Ovary (tissue), 9 donors: ENCODE data around the gene NPS. TPM values are rescaled to one million over a fixed set of nuclear protein-coding genes. Genes with fewer than 3 reads are reported as not detected.

Experiments used
- DNase-seq, 5 donors: peaks; one replicate each; pipeline ENCODE4 v3.0.0-alpha.2; 2019 to 2020
- H3K27ac ChIP-seq, 2 donors: fragments of 200-600 bp; one replicate each; pipeline versions ENCODE4 v1.5.1 to v1.8.0; 2019 to 2022
- H3K27me3 ChIP-seq: fragments of 200-600 bp; one replicate; pipeline ENCODE4 v1.8.0; 2022
- H3K36me3 ChIP-seq: fragments of 200-600 bp; sonication (generic); one replicate; pipeline ENCODE4 v1.5.1; 2019
- H3K4me1 ChIP-seq: one replicate; pipeline ENCODE4 v1.8.1; 2013; ENCODE audit warnings: mild to moderate bottlenecking, moderate library complexity; ENCODE audit not compliant: insufficient read depth
- H3K4me3 ChIP-seq: fragments of 200-600 bp; sonication (generic); one replicate; pipeline ENCODE4 v1.5.1; 2017
- H3K9me3 ChIP-seq, 2 donors: fragments of 200-600 bp in 1 of 2; sonication (generic) in 1 of 2; one replicate each; pipeline versions ENCODE4 v1.5.1 to v1.8.1; 2013 to 2019; ENCODE audit warnings: mild to moderate bottlenecking in 1 of 2, moderate library complexity in 1 of 2
- CTCF ChIP-seq, 3 donors: fragments of 450-650 bp in 2 of 3; fragments of 200-600 bp in 1 of 3; IDR thresholded peaks; one replicate each; pipeline versions ENCODE4 v1.5.1 to v1.8.0; 2016 to 2022; ENCODE audit warnings: antibody characterized with exemption in 3 of 3, mild to moderate bottlenecking in 1 of 3
- EP300 ChIP-seq: sonication (generic); formaldehyde crosslinking; IDR thresholded peaks from one replicate; pipeline ENCODE4 v1.6.1; 2017; ENCODE audit warnings: antibody characterized with exemption
- POLR2A ChIP-seq: fragments of 450-650 bp; IDR thresholded peaks from one replicate; pipeline ENCODE4 v1.6.1; 2017; ENCODE audit warnings: antibody characterized with exemption, mild to moderate bottlenecking, moderate library complexity
- WGBS, 3 donors: extraction: QIAGEN DNeasy Blood & Tissue Kit in 1 of 3; methylation state at CpG; one replicate each; pipeline versions ENCODE4 v1.1.5 to v1.1.7; 2013 to 2017; 5-methylcytosine and 5-hydroxymethylcytosine counted together
- intact Hi-C, 4 donors: fragments of 100-400 bp; cut with DNase I; formaldehyde crosslinking; loops; one replicate each; pipeline versions ENCODE4 v1.11.0 to v1.15.1; 2022 to 2023
- polyA plus RNA-seq, 2 donors: library from polyadenylated mRNA; stranded (reverse); fragments of 200-250 nt in 1 of 2; fragments of 350-450 nt in 1 of 2; fragmentation: Illumina TruSeq in 1 of 2; extraction: RNeasy Lipid Tissue Mini Kit (QIAGEN cat#74804) in 1 of 2; gene quantifications; one replicate each; pipeline ENCODE4 v1.2.3, GENCODE V29; 2013 to 2014
- total RNA-seq, 7 donors: library from RNA; depleted of rRNA in 2 of 7; stranded (reverse); fragments of >200 nt in 2 of 7; fragmentation: NEBNext Ultra II Directional in 3 of 7; extraction: Animal tissue kit (Norgen Biotek cat#: 25700) in 3 of 7; gene quantifications; one replicate each; pipeline versions ENCODE4 v1.1.0 to v1.2.4, GENCODE V29; 2016 to 2023
- donor health status: DM: no; HTN: no; CAD: no; lungs with moderate emphysema.
- donor health status: DM: no; HTN: no; CAD: no.
- donor health status: Bipolar disorder and iron deficiency.
- donor health status: DM: yes; HTN: yes; CAD: no.
- donor health status: DM: no; HTN: no; CAD: no.
- donor health status: DM: yes; HTN: yes; CAD: no.

Gene NPS
- total and polyA plus RNA-seq, 9 donors, result not detected

GRCh38 chr10:127537924-127538323 is 11.2 kb upstream of the NPS start:
- Histone ChIP-seq H3K27ac (no peak overlapping the region), H3K4me3 (no peak overlapping the region), H3K4me1 (no peaks in the 10 kb centered on the region), H3K27me3 (no peaks in the 10 kb centered on the region), H3K36me3 (no peaks in the 10 kb centered on the region), H3K9me3 (no peaks in the 10 kb centered on the region)
- intact Hi-C loops, result no loop called here
- TF ChIP-seq CTCF (IDR thresholded peaks at IDR 0.05) (no peak), EP300 (no peak), POLR2A (no peak)
- 78 to 86% (median 85%) methylated on average over 8 of the region's 8 CpGs for WGBS, 3 donors
- DNase-seq, result no peak

DNA sequence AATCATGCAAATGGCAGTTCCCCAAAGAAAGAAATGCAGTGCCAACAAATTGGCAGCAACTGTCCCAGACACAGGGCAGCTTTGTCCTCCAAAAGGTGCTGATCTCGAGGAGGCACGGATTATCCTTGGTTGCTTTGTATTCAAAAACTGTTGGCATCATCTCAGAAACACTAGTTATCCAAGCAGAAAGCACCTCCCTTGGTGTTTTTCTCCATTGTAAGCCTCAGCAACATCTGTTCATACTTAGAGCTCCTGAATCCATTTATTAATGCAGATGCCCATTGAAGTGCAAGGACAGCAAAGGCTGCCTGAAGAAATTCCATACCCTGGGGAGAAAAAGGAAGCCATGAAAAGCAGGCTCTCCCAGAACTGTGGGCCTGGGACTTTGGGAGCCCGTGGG is 1.1 kb upstream of the NPS start:
- peaks cover 0 to 4% of the 10 kb centered on the region in 2 donors for H3K9me3 ChIP-seq
- H3K27me3 ChIP-seq, result no peaks in the 10 kb centered on the region
- no peaks in the 10 kb centered on the region for H3K36me3 ChIP-seq
- intact Hi-C loops, result no loop called here
- no peak for DNase-seq
- TF ChIP-seq EP300 (no peak), POLR2A (no peak), CTCF (IDR thresholded peaks at IDR 0.05) (no peak)
- no peak overlapping the region for H3K4me3 ChIP-seq
- WGBS, 3 donors, result 75 to 90% (median 81%) methylated on average over 3 of the region's 3 CpGs
- no peak overlapping the region for H3K27ac ChIP-seq
- H3K4me1 ChIP-seq, result no peaks in the 10 kb centered on the region

DNA sequence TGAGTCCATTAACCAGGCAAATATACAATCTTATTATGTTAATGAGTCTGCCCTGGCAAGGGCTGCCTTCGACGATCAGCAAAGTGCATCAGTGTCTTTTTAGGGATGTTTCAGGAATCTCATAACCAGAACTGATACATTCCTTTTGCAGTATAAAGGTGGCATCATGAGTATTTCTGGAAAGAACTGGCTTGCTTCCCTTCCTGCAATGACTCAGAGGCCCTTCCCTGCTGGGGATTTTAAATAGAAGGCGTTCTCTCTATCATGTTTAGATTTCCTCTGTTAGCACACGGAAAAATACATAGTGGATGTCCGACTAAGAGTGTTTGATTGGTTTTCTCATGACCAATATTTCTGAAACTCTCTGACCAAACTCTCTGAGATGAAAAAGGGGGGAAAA is 1.8 kb downstream of the NPS start:
- Histone ChIP-seq H3K9me3 (no peaks in the 10 kb centered on the region), H3K4me1 (no peaks in the 10 kb centered on the region), H3K27me3 (no peaks in the 10 kb centered on the region), H3K36me3 (no peaks in the 10 kb centered on the region), H3K4me3 (no peak overlapping the region), H3K27ac (no peak overlapping the region)
- no peak for TF ChIP-seq EP300
- TF ChIP-seq CTCF (IDR thresholded peaks at IDR 0.05), result no peak
- TF ChIP-seq POLR2A, result no peak
- WGBS, 3 donors, result 60 to 70% (median 65%) methylated on average over 5 of the region's 5 CpGs
- intact Hi-C loops, result no loop called here
- no peak for DNase-seq

DNA sequence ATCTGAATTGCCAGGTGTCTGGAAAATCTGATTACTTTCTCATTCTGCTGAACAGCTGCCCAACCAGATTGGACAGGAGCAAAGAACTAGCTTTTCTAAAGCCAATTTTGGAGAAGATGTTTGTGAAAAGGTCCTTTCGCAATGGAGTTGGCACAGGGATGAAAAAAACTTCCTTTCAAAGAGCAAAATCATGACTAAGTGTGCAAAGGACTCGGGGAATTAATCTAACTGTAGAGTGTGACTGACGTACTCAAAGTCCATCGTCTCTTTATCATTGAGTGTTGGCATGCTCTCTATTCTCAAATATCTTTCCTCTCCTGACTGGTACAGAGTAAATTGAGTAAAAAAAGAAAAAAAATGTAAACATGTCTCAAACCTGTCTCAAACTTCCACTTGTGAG is 3.3 kb downstream of the NPS start:
- intact Hi-C loops, result no loop called here
- H3K27ac ChIP-seq, result no peak overlapping the region
- no peaks in the 10 kb centered on the region for H3K9me3 ChIP-seq
- no peak for TF ChIP-seq EP300
- no peak for TF ChIP-seq CTCF (IDR thresholded peaks at IDR 0.05)
- no peak for TF ChIP-seq POLR2A
- no peak for DNase-seq
- no peaks in the 10 kb centered on the region for H3K36me3 ChIP-seq
- no peaks in the 10 kb centered on the region for H3K4me1 ChIP-seq
- no peaks in the 10 kb centered on the region for H3K27me3 ChIP-seq
- no peak overlapping the region for H3K4me3 ChIP-seq
- WGBS, 3 donors, result 61 to 77% (median 70%) methylated on average over 4 of the region's 4 CpGs

GRCh38 chr10:127553417-127553816 is 4.3 kb downstream of the NPS start:
- DNase-seq, result no peak

More at GRCh38 chr10:127553417-127553816, 4.3 kb downstream of the NPS start:
- Histone ChIP-seq H3K4me3 (no peak overlapping the region), H3K4me1 (no peaks in the 10 kb centered on the region), H3K27ac (no peak overlapping the region), H3K9me3 (no peaks in the 10 kb centered on the region), H3K27me3 (no peaks in the 10 kb centered on the region), H3K36me3 (no peaks in the 10 kb centered on the region)
- intact Hi-C loops, result no loop called here
- TF ChIP-seq POLR2A, result no peak
- TF ChIP-seq EP300, result no peak
- no peak for TF ChIP-seq CTCF (IDR thresholded peaks at IDR 0.05)
- 90 to 91% (median 90%) methylated on average over 7 of the region's 7 CpGs for WGBS, 3 donors
